ENCODE results near the gene HSD17B14. TPM values are rescaled to one million over a fixed set of nuclear protein-coding genes. Genes with fewer than 3 reads are reported as not detected.

Gene HSD17B14
- total and polyA plus RNA-seq, 9 of the 15 experiments (the other 6 are each of a cell fraction or from before 2014, with no cell fraction given): 0.16 TPM; not detected in 8

DNA sequence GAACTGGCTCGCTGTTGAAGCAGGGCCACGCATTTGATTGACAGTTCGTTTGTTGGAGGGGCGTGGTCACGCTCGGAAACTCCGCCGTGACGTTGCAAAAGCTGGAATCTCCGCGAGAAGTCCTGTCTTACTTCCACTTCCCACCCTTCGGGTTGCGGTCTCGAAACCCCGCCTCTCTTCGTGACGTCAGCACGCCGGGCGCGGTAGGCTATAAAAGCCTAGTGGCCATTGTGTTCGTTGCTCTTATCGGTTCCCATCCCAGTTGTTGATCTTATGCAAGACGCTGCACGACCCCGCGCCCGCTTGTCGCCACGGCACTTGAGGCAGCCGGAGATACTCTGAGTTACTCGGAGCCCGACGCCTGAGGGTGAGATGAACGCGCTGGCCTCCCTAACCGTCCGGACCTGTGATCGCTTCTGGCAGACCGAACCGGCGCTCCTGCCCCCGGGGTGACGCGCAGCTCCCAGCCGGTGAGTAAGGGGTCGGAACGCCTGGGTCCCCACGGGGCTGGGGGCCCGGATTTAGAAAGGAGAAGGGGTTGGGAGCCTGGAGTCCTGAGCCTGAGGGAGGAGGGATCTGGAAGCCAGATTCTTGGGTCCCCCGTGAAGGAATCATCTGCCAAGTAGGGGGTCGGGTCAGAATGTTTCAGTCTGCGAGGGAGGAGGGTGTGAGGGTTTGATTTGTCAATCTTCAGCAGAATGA, 36.0 kb upstream of the HSD17B14 start, which contains the start of gene PPP1R15A (continued):
- TF ChIP-seq LEF1 (IDR thresholded peaks at IDR 0.05) (no peak), SUPT5H (IDR thresholded peaks at IDR 0.05) (peak; percentile 100), HDAC3 (IDR thresholded peaks at IDR 0.05; ENCODE audit: borderline replicate concordance, partially characterized antibody) (peak; percentile 80), ZNF3 (CRISPR knock-in tag; IDR thresholded peaks at IDR 0.05) (no peak), IRF2 (CRISPR knock-in tag; IDR thresholded peaks at IDR 0.05) (no peak), HNRNPL (IDR thresholded peaks at IDR 0.05; ENCODE audit: low read depth, low read length) (no peak), CBFA2T2 (conservative IDR thresholded peaks at IDR 0.05) (peak; percentile 47; the same call in 1 of the 2 replicates), ZNF444 (CRISPR knock-in tag; IDR thresholded peaks at IDR 0.05) (no peak), KDM1A (IDR thresholded peaks at IDR 0.05) (no peak), ZNF239 (CRISPR knock-in tag; IDR thresholded peaks at IDR 0.05) (no peak)
- TF ChIP-seq, protein P1, sequence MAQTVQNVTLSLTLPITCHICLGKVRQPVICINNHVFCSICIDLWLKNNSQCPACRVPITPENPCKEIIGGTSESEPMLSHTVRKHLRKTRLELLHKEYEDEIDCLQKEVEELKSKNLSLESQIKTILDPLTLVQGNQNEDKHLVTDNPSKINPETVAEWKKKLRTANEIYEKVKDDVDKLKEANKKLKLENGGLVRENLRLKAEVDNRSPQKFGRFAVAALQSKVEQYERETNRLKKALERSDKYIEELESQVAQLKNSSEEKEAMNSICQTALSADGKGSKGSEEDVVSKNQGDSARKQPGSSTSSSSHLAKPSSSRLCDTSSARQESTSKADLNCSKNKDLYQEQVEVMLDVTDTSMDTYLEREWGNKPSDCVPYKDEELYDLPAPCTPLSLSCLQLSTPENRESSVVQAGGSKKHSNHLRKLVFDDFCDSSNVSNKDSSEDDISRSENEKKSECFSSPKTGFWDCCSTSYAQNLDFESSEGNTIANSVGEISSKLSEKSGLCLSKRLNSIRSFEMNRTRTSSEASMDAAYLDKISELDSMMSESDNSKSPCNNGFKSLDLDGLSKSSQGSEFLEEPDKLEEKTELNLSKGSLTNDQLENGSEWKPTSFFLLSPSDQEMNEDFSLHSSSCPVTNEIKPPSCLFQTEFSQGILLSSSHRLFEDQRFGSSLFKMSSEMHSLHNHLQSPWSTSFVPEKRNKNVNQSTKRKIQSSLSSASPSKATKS (CRISPR knock-in tag; IDR thresholded peaks at IDR 0.05): no peak
- TF ChIP-seq, protein P2, sequence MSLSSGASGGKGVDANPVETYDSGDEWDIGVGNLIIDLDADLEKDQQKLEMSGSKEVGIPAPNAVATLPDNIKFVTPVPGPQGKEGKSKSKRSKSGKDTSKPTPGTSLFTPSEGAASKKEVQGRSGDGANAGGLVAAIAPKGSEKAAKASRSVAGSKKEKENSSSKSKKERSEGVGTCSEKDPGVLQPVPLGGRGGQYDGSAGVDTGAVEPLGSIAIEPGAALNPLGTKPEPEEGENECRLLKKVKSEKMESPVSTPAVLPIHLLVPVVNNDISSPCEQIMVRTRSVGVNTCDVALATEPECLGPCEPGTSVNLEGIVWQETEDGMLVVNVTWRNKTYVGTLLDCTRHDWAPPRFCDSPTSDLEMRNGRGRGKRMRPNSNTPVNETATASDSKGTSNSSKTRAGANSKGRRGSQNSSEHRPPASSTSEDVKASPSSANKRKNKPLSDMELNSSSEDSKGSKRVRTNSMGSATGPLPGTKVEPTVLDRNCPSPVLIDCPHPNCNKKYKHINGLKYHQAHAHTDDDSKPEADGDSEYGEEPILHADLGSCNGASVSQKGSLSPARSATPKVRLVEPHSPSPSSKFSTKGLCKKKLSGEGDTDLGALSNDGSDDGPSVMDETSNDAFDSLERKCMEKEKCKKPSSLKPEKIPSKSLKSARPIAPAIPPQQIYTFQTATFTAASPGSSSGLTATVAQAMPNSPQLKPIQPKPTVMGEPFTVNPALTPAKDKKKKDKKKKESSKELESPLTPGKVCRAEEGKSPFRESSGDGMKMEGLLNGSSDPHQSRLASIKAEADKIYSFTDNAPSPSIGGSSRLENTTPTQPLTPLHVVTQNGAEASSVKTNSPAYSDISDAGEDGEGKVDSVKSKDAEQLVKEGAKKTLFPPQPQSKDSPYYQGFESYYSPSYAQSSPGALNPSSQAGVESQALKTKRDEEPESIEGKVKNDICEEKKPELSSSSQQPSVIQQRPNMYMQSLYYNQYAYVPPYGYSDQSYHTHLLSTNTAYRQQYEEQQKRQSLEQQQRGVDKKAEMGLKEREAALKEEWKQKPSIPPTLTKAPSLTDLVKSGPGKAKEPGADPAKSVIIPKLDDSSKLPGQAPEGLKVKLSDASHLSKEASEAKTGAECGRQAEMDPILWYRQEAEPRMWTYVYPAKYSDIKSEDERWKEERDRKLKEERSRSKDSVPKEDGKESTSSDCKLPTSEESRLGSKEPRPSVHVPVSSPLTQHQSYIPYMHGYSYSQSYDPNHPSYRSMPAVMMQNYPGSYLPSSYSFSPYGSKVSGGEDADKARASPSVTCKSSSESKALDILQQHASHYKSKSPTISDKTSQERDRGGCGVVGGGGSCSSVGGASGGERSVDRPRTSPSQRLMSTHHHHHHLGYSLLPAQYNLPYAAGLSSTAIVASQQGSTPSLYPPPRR (CRISPR knock-in tag; IDR thresholded peaks at IDR 0.05; ENCODE audit: borderline replicate concordance): peak; percentile 93
- TF ChIP-seq, protein P3, sequence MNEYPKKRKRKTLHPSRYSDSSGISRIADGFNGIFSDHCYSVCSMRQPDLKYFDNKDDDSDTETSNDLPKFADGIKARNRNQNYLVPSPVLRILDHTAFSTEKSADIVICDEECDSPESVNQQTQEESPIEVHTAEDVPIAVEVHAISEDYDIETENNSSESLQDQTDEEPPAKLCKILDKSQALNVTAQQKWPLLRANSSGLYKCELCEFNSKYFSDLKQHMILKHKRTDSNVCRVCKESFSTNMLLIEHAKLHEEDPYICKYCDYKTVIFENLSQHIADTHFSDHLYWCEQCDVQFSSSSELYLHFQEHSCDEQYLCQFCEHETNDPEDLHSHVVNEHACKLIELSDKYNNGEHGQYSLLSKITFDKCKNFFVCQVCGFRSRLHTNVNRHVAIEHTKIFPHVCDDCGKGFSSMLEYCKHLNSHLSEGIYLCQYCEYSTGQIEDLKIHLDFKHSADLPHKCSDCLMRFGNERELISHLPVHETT (CRISPR knock-in tag; conservative IDR thresholded peaks at IDR 0.05 in 1 of 2, IDR thresholded peaks at IDR 0.05 in 1 of 2): peak in 1 of 2 experiments; percentile 58; a peak in 1 of 4 replicates
- TF ChIP-seq, protein P4, sequence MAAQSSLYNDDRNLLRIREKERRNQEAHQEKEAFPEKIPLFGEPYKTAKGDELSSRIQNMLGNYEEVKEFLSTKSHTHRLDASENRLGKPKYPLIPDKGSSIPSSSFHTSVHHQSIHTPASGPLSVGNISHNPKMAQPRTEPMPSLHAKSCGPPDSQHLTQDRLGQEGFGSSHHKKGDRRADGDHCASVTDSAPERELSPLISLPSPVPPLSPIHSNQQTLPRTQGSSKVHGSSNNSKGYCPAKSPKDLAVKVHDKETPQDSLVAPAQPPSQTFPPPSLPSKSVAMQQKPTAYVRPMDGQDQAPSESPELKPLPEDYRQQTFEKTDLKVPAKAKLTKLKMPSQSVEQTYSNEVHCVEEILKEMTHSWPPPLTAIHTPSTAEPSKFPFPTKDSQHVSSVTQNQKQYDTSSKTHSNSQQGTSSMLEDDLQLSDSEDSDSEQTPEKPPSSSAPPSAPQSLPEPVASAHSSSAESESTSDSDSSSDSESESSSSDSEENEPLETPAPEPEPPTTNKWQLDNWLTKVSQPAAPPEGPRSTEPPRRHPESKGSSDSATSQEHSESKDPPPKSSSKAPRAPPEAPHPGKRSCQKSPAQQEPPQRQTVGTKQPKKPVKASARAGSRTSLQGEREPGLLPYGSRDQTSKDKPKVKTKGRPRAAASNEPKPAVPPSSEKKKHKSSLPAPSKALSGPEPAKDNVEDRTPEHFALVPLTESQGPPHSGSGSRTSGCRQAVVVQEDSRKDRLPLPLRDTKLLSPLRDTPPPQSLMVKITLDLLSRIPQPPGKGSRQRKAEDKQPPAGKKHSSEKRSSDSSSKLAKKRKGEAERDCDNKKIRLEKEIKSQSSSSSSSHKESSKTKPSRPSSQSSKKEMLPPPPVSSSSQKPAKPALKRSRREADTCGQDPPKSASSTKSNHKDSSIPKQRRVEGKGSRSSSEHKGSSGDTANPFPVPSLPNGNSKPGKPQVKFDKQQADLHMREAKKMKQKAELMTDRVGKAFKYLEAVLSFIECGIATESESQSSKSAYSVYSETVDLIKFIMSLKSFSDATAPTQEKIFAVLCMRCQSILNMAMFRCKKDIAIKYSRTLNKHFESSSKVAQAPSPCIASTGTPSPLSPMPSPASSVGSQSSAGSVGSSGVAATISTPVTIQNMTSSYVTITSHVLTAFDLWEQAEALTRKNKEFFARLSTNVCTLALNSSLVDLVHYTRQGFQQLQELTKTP (IDR thresholded peaks at IDR 0.05; ENCODE audit: low read depth in 1 of 2, partially characterized antibody in 2 of 2): peak in 1 of 2 experiments; percentile 81

Data from K562 (cell line).